GM19240 (cell line): ENCODE results near the gene OXTR.

Source experiments
- DNase-seq: peaks from one replicate; pipeline ENCODE4 v3.0.0; 2011; ENCODE audit warnings: low spot score; ENCODE audit not compliant: insufficient read length

OXTR gene

GRCh38 chr3:8769088-8769822 is at the start of gene OXTR:
TSS of gene OXTR (minus strand) at chr3:8769613. CDS start at chr3:8768187, 1,426 bp downstream.
- peak; percentile 83 for DNase-seq

DNA sequence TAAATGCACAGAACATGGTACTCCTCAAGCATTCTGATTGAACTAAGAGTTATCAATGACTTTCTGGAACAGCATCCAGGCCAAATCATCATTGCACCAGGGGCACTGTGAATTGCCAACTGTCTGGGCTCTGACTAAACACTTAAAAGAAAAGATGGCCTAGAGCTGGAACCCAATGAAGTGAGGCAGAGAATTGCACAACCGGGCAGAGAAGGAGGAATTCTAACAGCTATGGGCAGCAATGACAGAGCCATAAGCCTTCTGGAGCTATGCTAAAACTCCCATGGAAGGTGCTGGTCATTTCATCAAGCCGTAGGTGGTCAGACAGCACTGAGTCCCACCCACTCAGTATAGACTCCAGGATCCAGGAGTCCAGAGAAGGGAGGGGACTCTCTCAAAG is 48.1 kb upstream of the OXTR start:
- no peak for DNase-seq

GRCh38 chr3:8816106-8816505 is 46.7 kb upstream of the OXTR start:
- no peak for DNase-seq

GRCh38 chr3:8813411-8813810 is 44.0 kb upstream of the OXTR start:
- no peak for DNase-seq

- no peak for DNase-seq
Observed at GRCh38 chr3:8810561-8810960, 41.1 kb upstream of the OXTR start.

DNA sequence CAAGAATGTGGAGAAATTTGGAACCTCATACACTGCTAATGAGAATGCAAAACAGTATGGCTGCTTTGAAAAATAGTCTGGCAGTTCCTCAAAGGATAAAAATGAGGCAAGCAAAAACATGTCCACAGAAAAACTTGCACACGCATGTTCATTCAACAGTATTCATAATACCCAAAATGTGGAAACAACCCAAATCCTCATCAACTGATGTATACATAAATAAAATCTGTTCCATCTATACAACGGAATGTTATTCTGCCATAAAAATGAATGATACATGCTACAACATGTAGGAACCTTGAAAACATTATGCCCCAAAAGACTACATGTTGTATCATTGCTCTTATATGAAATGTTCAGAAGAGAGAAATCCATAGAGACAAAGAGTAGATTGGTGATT is 36.4 kb upstream of the OXTR start:
- no peak for DNase-seq

DNA sequence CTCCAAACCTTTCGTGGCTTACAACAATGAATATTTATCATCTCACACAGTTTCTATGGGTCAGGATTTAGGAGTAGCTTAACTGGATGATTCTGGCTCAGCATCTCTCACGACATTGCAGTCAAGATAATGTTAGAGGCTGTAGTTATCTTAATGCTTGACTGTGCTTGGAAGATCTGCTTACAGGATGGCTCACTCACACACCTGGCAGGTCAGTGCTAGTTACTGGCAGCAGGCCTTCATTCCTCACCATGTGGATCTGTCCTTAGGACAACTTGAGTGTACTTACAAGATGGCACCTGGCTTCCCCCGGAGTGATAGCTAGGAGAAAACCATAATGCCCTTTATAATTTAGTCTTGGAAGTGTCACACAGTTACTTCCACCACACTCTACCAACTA is 32.8 kb upstream of the OXTR start:
- DNase-seq, result no peak

- no peak for DNase-seq
Observed at GRCh38 chr3:8800016-8800415, 30.6 kb upstream of the OXTR start.

- no peak for DNase-seq
Observed at GRCh38 chr3:8794247-8794646, 24.8 kb upstream of the OXTR start.

DNA sequence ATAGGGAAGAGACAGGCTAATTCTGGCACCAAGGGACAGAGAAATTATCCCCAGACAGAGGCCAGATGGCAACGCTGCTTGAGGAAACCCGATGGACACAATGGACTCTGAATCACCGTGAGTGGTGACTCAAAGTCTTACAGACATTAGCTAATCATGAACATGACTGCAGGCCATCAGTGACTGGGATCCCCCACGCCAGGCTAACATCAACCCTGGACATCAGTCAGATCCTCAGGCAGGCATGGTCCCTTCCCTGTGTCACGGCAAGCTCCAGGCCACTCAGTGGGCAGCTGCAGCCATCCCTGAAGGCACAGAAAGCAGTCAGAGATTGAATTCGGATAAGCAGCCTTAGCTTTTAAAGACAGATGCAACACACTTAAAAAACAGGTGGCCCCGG is 23.8 kb upstream of the OXTR start:
- no peak for DNase-seq

- DNase-seq, result no peak
Observed at GRCh38 chr3:8790529-8790928, 21.1 kb upstream of the OXTR start.

DNA sequence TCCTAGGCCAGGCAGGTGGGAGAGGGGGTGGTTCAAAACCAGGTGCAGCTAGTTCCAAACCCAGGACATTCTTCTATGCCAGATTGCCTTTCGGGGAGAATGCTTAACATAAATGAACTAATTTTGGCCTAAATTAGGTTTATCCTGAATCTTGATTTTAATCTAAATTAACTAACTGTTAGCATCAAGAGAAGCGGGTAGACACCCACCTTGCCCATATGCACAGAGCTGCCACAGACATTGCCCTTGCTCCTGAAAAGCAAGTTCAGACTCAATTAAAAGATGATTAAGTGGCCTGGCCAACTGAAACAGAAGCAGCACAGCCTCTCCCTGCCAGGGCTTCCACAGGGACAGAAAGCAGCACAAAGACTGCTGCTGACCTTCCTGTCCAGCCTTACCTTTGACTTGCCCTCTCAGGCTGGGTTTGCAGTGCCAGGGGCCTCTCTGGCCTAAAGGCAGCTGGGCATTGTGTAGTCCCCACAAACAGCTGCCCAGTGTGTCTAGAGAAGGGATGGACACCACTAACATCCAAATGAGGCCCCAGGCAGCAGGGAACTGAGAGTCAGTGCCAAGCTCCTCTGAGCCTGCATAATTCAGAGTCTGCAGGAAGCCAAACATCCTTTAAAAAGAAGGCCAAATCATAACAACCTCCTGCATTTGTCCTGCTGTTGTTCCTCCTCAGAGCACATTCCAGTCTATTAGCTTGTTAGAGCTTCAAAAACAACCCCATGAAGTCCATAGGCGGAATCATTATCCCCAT is 15.4 kb upstream of the OXTR start:
- no peak for DNase-seq

- DNase-seq, result no peak
Observed at GRCh38 chr3:8780279-8780678, 10.9 kb upstream of the OXTR start.

DNA sequence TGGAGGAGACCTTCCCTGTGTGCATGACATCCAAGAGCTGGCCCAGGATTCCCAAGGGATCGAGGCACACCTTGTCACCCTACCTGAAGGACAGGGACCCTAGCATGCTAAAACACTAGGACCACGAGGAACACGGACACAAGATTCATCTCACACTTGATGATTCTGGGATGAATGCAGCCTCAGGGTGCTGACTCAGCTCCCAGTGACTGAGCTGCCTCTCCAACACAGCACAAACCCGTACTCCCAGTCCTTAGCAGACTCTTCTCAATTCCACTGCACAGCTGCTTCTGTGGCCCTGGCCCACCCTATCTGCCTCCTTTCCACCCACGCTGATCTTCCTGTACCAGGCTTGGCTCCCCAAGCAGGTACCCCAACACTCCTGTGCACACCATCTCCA is 9.1 kb upstream of the OXTR start:
- no peak for DNase-seq

DNA sequence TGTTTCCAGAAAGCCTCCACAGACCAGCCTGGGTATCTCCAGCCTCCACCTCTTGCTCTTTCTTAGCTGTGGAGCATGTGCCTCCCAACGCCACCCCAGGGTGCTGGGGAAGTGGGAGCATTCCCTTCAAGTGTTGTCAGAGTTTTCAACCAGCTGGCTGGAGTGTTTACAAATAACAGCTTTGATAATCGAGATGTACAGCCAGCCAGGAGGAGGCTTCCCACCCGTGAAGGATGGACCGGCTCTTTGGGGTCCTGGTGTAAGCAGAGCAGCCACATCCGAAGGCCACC is 8.5 kb upstream of the OXTR start:
- DNase-seq, result no peak

DNA sequence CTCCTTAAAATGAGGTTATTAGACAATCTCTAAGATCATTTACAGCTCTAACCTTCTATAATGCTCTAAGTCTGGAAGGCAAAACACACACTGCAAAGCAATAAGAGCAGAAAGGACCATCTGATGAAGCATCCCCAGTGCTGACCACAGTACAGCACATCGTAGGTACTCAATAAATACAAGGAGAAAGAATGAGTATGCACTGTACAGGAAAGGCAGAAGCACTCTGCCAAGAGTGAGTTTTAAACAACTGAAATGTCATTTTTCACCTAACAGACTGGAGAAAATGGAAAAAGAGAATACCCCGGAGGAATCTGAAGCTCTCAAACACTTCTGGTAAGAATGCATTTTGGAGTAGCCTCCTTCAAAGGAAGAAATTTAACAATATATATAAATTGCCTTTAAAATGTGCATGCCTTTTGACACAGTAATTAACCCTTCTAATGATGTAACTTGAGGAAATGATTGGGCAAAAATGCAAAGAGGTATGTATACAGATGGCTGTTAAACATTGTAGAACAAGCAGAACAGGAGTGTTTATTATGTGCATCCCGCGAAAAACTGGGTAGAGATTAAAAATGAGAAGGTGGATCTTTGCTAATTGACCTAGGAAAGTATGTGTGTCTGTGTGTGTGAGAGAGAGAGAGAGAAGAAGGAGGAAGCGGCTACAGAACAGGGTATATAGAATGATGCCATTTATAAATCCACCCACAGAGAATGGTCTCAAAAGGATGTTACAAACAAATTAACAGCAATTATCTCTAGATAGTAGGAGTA is 8.0 kb upstream of the OXTR start:
- no peak for DNase-seq

DNA sequence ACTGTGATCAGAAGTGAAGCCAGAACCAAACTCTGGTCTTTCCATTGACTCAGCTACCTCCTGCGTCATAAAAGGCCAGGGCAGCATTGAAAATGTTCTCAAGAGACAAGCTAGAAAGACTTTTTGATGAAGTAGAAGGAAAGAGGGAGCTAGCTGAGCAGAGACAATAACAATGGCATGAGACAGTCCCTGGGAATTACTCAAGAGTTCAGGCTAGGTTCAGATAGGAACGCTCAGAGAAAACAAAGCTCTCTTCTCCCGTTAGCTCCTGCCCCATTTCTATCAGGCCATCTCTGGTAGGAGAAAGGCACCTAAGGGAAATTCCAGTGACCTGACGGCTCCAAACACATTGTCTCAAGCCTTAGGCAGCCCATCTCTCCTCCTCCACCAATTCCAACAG is 7.0 kb upstream of the OXTR start:
- DNase-seq, result no peak

DNA sequence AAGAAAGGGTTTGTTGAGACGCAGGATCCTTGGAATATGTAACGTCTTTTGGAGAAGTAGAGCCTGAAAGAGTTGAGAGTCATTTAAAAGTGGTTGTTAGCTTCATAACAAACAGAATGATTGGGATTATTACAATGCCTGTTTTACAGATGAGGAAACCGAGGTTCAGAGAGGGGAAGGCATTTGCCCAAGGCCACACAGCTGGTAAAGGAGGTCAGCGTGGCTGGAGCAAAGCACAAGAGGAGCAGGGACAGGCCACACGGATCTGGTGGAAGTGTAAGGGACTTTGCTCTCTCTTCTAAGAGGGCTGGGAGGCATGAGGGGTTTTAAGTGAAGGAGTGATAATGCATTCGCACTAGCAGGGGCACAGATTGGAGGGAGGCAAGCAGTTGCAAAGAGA is 6.2 kb upstream of the OXTR start:
- no peak for DNase-seq

GRCh38 chr3:8775181-8775580 is 5.8 kb upstream of the OXTR start:
- no peak for DNase-seq

DNA sequence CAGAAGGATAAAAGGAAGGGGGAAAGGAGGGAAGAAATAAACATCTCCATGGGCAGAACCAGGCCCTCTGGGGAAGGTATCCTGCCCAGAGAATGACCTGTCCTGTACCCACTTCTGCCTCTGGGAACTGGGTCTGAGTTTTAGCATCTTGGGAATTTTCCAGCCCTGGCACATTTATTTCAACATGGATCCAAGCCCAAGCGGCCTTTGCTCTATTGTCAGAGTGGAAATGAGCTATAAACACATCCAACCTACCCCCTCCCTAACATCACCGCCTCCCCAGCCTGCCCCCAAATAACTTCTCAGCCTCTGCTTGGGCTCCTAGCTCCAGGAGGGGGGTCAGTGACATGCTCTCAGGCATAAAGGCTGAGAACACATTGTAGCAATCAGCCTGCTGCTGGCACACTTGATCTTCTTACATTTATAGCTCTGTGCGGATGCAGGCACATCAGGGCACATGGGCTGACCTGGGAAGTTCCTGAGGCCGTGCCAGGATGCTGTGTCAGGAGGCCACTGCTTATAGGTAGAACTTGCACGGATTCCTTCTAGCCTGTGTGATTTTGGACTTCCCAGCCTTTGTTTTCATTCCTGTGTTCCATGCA is 4.6 kb upstream of the OXTR start:
- DNase-seq, result no peak

GRCh38 chr3:8768364-8769087 is 887 bp downstream of the OXTR start:
- DNase-seq, result no peak
